Measurements from ENCODE around the gene COX11.

The COX11 gene

GRCh38 chr17:54956791-54957190 is 11.7 kb downstream of the COX11 start:
- no peak for DNase-seq

GRCh38 chr17:54951286-54951685 is 17.2 kb downstream of the COX11 start:
- no peak for DNase-seq

GRCh38 chr17:54950116-54950515 is 18.3 kb downstream of the COX11 start:
- DNase-seq = no peak

- no peak for DNase-seq
These were observed 20.1 kb downstream of the COX11 start for GRCh38 chr17:54948380-54948779.

GRCh38 chr17:54947396-54947795 is 21.1 kb downstream of the COX11 start:
- DNase-seq = no peak

- DNase-seq = no peak
These were observed 22.8 kb downstream of the COX11 start for GRCh38 chr17:54945671-54946070.

- no peak for DNase-seq
These were observed 23.2 kb downstream of the COX11 start for GRCh38 chr17:54945231-54945630.

GRCh38 chr17:54944796-54945195 is 23.7 kb downstream of the COX11 start:
- DNase-seq = no peak

- DNase-seq = no peak
These were observed 27.2 kb downstream of the COX11 start for GRCh38 chr17:54941285-54941684.

GRCh38 chr17:54937426-54937825 is 31.0 kb downstream of the COX11 start:
- DNase-seq = no peak

GRCh38 chr17:54937018-54937417 is 31.4 kb downstream of the COX11 start:
- no peak for DNase-seq

- DNase-seq = no peak
These were observed 33.0 kb downstream of the COX11 start for GRCh38 chr17:54935471-54935870.

- no peak for DNase-seq
These were observed 34.5 kb downstream of the COX11 start for GRCh38 chr17:54933921-54934320.

GRCh38 chr17:54932711-54933110 is 35.7 kb downstream of the COX11 start:
- DNase-seq = no peak

GRCh38 chr17:54927525-54927924 is 40.9 kb downstream of the COX11 start:
- no peak for DNase-seq

- no peak for DNase-seq
These were observed 44.0 kb downstream of the COX11 start for GRCh38 chr17:54924405-54924804.

GRCh38 chr17:54920819-54921218 is 47.6 kb downstream of the COX11 start:
- no peak for DNase-seq

GRCh38 chr17:54919425-54919824 is 49.0 kb downstream of the COX11 start:
- no peak for DNase-seq

GRCh38 chr17:54916721-54917120 is 51.7 kb downstream of the COX11 start:
- DNase-seq = no peak
